Measurements from ENCODE around the gene FHIP1A.

DNA sequence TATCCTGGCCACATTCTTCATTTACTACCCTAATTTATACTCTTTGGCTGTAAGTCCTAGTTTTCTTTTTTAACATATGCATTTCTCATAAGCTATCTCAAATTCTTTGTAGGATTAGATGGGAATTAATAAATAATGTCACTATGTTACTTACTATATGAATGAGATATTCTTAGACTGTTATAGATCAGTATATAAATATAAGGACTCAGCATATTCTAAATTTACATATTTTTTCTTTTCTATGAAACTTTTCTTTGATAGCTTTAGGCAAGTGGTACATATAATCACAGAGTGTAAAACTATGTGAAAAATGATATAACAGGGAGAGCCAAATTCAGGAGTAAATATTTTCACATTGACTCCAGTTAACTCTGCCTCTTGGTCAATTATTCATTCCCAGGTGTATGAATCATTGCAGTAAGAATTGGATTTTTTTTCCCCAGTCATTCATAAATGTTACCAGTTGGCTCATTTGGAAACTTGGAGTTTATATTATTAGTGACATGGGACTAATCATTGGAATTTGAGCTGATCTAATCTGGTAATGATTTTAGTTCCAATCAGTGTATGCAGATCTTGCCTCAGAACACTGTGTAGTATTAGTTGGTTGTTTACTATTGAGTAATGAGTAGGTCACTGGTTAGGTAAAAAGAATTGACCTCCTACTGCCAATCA is 25.3 kb downstream of the FHIP1A start:
- no peak for TF ChIP-seq POLR2AphosphoS5 (IDR thresholded peaks at IDR 0.05; ENCODE audit: low read depth, low read length)
- TF ChIP-seq TAF1 (IDR thresholded peaks at IDR 0.05; ENCODE audit: borderline replicate concordance, insufficient read depth, low read length): no peak
- TF ChIP-seq REST (IDR thresholded peaks at IDR 0.05; ENCODE audit: insufficient read depth in 1 of 2, low read depth in 2 of 2, low read length in 2 of 2): no peak
- TF ChIP-seq SIN3A (IDR thresholded peaks at IDR 0.05; ENCODE audit: borderline replicate concordance, insufficient read depth, low read length): no peak
